ENCODE results near the gene PPM1J.
"Not testable (repeated sequence)": the region's sequence is repeated elsewhere in the genome, so short reads cannot be mapped to it uniquely, and the experiment has no call there.

The PPM1J gene, protein sequence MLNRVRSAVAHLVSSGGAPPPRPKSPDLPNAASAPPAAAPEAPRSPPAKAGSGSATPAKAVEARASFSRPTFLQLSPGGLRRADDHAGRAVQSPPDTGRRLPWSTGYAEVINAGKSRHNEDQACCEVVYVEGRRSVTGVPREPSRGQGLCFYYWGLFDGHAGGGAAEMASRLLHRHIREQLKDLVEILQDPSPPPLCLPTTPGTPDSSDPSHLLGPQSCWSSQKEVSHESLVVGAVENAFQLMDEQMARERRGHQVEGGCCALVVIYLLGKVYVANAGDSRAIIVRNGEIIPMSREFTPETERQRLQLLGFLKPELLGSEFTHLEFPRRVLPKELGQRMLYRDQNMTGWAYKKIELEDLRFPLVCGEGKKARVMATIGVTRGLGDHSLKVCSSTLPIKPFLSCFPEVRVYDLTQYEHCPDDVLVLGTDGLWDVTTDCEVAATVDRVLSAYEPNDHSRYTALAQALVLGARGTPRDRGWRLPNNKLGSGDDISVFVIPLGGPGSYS

DNA sequence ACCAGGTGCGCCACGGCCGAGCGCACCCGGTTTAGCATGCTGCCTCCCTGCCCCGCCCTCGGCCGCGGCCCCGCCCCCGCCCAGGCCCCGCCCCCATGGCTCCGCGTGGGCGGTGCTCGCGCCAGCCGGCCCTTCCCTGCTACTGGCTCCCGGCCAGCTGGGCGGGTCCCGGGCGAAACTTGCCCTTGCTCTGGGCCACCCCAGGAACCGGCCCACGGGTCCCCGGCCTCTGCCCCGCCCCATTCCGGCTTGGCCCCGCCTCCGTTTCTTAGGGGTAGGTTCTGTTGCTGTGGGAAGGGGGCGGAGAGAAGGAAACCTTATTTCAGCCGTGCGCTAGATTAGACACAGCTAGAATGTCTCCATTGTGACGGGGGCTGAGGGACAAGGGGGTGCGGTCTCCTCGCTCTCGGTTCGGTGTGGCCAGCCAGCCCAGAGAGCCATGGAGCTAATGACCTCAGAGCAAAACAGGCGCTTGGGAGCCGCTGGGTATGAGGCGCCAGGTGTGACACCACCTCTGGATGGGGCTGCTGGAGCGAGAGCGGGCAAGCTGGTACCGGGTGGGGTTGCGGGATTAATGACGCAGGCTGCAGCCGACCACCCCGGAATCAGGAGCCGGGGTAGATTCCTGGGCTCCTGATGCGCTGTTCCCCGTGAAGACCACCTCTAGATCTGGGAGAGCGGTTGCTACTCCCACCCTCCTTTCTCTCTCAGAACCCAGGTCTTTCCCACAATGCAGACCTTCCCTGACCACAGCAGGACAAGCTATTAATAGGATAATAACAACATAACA lies at the start of gene PPM1J:
Gene PPM1J (minus strand): TSS at position 69 of the 790 bp plus-strand sequence. CDS start 31 bp downstream, at position 38.
- peak; percentile 81 for DNase-seq (ENCODE audit: low read depth)

DNA sequence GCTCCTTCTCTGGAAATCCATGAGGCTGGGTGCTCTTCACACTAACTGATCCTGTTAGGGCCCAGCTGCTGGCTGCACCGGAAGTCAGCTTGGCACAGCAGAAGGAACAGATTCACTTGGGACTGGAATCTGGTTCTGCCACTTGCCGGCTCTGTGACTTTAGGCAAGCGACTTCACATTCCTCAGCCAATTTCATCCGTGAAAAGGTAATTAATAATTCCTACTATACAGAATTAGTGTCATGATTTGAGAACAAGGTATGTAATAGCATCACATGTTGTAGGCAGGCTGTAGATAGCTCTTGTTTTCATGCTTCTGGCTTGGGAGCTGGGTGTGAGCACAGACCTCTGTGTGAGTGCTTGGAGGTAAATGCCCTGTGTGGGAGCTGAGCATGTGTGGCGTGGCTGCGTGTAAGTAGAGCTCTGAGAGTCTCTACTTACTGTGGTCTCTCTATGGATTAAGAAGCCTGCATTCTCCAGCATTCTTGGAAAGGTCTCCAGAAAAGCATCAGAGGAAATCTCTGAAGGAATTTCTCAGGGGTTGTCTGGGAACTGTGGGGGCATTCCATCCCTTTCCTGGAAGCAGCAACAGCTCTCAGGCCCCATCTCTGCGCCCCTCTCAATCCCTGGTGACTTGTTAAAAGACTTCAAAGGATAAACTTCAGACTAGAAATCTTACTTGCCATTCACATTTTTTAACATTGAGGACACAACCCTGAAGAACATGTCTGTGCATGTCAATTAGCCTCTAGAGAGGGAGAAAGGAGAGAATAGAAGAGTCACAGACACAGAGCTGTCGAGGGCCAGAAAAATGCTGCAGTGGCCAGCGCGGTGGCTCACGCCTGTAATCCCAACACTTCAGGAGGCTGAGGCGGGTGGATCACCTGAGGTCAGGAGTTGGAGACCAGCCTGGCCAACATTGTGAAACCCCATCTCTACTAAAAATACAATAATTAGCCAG lies 47.7 kb upstream of the PPM1J start:
- DNase-seq (ENCODE audit: low read depth) = peak; percentile 71

DNA sequence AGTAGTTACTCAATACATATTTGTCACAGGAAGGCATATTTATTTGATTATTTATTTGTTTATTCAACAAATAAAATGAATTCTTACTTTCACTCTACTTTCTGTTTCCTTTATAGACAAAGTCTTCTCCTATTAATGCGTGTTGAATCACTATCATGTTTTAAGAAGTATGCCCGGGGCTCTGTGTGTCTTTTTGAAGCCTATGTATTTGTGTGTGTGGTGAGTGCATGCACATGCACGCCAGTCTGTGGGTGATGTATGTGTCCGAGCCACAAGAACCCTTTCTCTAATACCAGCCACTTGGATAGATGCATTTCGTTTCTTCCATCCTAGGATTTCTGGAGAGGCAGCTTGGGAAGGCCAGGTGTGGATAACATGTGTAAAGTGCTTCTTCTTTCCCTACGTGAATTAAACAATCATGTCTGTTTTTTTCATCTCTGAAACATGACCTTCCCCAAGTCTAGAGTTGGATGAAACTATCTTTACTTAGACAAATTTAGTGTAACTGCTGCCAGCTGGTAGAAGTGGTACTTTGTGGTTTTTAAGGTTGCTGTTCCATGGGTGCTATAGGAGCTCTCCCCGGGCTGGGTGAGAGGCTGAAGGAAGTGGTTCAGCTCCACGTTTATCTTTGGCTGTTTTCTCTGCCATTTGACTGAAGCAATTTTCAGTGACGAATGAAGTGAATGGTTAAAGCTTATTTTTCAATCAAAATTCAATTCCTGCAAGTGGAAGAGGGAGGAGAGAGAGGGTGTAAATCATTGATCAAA lies 46.8 kb upstream of the PPM1J start:
- no peak for DNase-seq (ENCODE audit: low read depth)

DNA sequence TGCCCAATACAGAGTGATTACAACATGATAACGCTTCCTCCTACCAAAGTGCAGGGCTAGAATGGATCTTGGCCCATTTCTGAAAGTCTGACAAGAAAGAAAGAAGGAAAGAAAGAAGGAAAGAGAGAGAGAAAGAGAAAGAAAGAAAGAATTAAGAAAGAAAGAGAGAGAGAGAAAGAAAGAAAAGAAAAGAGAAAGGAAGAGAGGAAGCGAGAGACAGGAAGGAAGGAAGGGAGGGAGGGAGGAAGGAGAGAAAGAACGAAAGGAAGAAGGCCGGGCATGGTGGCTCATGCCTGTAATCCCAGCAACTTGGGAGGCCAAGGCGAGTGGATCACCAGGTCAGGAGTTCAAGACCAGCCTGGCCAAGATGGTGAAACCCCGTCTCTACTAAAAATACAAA lies 44.1 kb upstream of the PPM1J start:
- no peak for DNase-seq (ENCODE audit: low read depth)

DNA sequence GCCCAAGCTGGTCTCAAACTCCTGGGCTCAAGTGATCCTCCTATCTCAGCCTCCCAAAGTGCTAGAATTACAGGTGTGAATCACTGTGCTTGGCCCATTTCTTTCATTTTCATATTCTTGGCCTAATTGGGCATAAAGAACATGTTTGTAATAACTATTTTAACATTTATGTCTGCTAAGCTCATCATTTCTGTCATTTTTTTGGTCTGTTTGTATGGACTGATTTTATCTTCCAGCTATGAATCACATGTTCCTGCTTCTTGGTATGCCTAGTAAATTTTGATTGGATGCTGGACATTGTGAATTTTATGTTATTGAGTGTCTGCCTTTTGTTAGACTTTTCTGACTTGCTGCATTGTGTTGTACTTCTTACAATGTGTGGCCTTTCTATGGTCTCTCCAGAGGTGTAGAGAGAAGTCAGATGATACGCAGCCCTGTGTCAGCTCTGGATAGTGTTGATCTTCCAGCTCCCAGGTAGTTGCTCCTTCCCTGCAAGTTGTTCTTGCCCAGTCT lies 39.0 kb upstream of the PPM1J start:
- peak; percentile 28 for DNase-seq (ENCODE audit: low read depth)

DNA sequence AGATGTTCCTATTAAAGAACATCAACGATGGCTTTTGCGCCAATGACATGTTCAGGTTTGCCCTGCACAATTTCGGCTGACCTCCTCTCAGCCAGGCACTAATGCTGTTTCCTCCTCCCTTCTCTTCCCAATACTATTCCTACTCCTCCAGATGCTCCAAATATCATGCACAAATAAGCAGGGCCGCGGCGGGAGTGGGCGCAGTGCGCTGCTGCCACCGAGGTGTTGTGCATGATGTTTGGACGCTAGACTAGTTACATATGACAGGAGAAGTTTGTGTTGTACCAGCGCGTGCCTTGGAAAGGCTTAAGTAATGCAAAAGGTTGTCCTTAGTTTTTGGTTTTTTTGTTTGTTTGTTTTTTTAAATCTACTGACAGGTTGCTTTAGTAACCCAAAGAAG lies 33.3 kb upstream of the PPM1J start:
- DNase-seq (ENCODE audit: low read depth) = no peak

DNA sequence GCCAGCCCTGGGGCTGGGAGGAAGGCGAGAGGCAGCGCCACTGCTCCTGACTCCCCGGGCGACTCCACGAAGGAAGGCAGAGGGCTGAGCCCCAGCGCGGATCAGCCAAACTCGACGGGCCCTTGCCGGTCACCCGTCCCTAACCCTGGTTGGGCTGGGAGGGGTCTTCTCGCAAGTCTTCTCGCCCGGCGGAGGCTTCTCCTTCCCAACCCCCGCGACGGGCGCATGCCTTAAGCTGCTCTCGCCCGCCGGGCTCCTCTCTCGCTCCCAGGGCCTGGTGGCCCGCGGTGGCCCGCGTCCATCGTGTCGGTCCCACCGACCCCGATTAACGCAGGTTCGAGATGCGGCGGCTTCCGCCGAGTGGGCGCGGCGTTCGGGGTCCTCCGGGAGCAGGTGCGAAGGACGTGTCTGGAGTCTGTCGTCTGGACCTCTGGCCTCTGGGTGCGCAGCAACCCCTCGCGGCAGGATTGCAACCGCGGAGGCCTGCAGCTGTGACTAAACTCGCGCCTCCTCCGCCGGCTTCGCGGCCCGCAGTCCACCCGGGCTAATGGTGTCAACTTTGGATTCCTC lies 29.0 kb upstream of the PPM1J start:
- peak; percentile 52 for DNase-seq (ENCODE audit: low read depth)

DNA sequence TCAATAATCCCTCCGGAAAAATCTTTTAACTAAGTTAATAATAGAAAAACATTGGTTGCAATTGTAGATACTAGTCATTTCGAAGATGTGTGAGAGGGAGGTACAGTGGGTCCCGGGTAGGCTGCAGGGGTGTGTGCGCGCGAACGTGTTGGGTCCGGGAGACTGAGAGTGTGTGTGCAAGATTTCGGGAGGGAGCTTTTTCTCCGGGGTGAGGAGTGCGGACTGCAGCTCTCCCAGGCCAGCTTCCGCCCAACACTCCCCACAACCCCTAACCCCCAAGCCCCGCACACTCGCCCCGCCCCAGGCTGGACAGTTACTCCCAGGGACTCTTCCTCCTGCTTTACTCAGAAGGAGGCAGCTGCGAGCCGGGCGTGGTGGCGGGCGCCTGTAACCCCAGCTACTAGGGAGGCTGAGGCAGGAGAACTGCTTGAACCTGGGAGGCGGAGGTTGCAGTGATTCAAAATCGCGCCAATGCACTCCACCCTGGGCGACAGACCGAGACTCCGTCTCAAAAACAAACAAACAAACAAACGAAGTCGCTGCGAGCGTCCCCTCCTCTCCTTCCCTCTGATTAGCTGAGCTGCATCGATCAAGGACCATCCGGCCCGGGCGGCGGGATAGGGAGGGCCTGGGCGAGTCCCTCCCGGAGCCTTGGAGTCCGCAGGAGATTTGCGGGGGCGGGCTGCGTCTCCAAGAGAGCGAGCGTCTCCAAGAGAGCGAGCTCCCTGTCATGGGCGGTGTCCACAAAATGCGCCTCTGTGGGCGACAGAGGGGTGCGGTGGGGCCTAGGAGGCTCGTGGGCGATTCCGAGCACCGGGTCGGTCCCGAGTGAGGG lies 28.3 kb upstream of the PPM1J start:
- no peak for DNase-seq (ENCODE audit: low read depth)

DNA sequence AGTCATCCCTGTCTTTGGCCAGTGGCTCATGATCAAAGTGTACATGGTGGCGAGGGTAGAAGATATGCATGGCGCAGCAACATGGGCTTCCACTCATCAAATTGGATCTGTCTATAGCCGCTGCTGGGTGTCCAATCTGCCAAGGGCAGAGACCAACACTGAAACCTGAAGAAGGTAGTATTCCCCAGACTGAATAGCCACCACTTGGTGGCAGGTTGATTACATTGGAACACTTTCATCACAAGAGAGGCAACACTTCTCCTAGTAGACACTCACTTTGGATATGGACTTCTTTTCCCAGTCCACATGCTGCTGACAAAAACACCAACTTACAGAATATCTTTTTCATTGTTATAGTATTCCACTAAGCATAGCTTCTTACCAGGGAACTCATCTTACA lies 22.4 kb upstream of the PPM1J start:
- DNase-seq (ENCODE audit: low read depth) = no peak

DNA sequence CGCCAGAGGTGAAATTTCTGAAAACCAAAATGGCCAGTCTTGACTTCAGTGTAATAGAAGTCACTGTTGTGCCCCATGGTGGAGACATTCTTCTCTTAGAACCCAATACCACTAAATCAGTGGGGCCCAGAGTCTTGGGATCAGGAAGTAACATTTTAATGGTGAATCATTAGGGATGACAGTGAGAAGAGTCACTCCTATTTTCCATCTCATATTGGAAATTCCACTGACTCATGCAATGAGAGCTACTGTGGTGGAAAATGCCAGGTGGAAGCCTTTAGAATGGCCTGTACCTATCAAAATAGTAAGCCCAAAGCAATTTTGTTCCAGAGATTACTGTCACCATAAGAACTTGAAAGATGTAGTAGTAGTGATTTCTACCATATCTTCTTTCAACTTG lies 20.6 kb upstream of the PPM1J start:
- DNase-seq (ENCODE audit: low read depth) = peak; percentile 78

DNA sequence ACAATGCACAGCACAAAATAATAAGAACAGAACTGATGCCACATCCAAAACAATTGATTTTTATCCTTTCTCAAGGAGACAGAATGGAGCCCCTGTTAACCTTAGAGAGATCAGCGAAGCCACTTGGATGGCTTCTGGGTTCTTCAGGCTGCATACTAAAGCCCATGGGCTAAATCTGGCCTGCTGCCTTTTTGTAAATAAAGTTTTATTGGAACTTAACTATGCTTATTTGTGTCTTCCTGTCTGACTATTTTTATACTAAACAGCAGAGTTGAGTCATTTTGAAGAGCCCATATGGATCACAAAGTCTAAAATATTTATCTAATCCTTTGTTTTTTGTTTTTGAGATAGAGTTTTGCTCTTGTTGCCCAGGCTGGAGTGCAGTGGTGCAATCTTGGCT lies 16.3 kb upstream of the PPM1J start:
- no peak for DNase-seq (ENCODE audit: low read depth)

DNA sequence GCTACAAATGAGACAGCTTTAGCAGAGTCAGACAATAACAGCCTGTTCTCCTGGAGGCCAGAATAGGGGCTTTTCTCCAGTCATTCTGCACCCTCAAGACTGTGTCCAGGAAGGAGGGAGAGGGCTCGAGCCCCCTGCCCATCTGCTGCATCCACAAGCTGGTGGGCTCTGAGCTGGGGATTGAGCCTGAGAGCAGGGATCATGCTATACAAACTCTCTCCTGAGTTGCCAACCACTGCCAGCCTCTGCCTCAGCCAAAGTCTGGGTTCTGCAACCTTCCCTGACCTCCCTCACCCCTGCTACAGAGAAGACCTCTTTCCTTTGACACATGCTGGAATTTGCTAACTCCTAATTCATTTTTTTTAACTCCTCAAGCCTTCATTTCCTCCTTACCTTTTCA lies 14.8 kb upstream of the PPM1J start:
- no peak for DNase-seq (ENCODE audit: low read depth)

DNA sequence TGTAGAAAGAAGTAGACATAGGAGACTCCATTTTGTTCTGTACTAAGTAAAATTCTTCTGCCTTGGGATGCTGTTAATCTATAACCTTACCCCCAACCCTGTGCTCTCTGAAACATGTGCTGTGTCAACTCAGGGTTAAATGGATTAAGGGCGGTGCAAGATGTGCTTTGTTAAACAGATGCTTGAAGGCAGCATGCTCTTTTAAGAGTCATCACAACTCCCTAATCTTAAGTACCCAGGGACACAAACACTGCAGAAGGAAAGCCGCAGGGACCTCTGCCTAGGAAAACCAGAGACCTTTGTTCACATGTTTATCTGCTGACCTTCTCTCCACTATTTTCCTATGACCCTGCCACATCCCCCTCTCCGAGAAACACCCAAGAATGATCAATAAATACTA lies 13.9 kb upstream of the PPM1J start:
- not testable (repeated sequence) for DNase-seq (ENCODE audit: low read depth)

DNA sequence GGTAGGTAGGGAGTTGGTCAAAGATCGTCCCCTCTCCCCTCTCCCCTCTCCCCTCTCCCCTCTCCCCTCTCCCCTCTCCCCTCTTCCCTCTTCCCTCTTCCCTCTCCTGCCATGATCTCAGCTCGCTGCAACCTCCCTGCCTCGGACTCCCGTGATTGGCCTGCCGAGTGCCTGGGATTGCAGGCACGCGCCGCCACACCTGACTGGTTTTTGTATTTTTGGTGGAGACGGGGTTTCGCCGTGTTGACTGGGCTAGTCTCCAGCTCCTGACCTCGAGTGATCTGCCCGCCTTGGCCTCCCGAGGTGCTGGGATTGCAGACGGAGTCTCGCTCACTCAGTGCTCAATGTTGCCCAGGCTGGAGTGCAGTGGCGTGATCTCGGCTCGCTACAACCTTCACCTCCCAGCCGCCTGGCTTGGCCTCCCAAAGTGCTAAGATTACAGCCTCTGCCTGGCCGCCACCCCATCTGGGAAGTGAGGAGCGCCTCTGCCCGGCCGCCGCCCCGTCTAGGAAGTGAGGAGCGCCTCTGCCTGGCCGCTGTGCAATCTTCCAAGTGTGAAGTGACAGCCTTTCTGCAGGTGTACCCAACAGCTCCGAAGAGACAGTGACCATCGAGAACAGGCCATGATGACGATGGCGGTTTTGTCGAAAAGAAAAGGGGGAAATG lies 13.3 kb upstream of the PPM1J start:
- not testable (repeated sequence) for DNase-seq (ENCODE audit: low read depth)

DNA sequence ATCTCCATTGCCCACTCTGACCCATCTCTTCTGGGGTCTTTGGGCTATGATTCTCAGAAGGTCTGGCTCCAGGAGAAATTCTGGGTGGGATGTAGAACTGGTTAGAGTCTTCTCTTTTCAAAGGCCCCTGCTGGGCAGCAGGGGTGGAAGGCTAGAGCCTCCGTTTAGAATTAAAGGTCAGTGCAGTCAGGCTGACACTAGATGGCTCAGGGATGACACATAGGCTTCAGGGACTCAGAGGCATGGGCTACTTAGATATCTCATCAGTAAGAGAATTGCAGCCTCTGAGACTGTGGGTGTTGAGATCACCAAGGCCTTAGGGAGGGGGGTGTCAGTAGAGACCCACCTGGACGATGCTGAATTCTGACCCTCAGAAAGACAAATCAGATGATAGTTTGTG lies 12.6 kb upstream of the PPM1J start:
- DNase-seq (ENCODE audit: low read depth) = no peak

DNA sequence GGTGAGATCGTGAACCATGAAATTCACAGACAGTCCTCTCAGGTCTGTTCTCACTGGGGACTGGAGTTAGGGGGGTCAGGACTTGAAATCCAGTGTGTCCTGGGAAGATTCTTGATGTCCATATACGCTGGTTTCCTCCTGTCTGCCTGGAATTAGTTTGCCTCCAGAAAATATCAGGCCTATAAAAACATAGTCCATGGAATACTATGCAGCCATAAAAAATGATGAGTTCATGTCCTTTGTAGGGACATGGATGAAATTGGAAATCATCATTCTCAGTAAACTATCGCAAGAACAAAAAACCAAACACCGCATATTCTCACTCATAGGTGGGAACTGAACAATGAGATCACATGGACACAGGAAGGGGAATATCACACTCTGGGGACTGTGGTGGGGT lies 9.1 kb upstream of the PPM1J start:
- DNase-seq (ENCODE audit: low read depth) = not testable (repeated sequence)

DNA sequence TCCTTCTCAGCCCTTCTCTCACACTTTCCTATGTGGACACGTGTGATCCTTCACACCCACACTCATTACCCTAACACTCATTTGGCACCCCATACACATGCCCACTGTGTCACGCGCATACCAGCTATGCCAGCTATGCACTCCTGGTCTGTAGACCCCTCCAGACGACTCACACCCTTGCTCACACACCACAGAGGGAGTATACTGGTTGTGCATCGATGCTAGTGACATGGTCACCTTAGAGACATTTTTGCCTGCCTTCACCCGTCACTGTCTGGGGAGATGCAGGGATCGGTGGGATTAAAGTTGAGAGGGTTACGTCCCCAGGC lies 8.3 kb upstream of the PPM1J start:
- DNase-seq (ENCODE audit: low read depth) = no peak

DNA sequence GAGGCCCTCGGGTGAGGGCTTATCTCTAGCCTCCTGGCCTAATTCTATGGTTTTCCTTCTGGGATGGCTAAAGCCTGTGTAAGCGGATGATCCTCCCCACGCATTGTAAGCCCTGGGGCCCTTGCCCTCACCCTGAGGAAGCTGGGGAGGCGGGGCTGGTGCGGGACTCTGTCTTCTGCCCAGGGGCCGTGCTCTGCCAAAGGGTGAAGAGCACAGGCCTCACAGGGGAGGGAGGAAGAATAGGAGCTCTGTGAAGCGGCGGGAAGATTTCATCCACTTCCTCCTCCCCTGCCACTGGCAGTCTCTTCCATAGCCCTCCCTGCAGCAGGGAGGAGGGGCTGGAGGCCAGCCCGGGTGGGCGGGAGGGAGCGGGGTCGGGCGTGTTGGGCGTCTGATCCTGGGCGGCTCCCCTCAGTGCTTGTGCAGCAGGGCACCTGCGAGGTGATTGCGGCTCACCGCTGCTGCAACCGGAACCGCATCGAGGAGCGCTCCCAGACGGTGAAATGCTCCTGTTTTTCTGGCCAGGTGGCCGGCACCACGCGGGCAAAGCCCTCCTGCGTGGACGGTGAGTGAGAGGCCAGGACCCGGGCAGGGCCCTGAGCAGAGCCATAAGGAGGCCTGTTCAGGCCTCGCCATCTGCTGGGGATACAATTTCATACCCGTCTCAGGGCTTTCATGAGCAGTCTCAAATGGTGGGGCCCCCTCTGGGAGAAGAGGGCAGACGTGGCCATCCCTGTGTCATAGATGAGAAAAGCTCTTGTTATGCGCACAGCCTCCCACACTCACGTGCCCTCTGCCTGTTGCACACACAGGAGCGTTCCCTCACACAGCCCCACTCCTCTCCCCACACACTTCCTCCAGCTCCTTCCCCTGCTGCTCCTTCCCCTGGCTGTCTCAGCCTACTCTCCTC lies 7.7 kb upstream of the PPM1J start:
- DNase-seq (ENCODE audit: low read depth) = peak; percentile 84

Measured in amniotic epithelial cell (primary cell).